ENCODE measurements around the gene HIRA.

HIRA gene

GRCh38 chr22:19378344-19378674 is 53.2 kb downstream of the HIRA start:
- no peak for TF ChIP-seq CTCF (IDR thresholded peaks at IDR 0.05; ENCODE audit: low read depth, low read length)
- in situ Hi-C loops (cut with HindIII; ENCODE audit: low sequenced_read_pairs): no loop called here
- H3K4me3 ChIP-seq (ENCODE audit: low read depth, low read length): no peak overlapping the region
- DNase-seq (ENCODE audit: low read depth, low spot score): no peak

GRCh38 chr22:19377565-19378343 is 53.8 kb downstream of the HIRA start:
- no peak for DNase-seq (ENCODE audit: low read depth, low spot score)
- TF ChIP-seq CTCF (IDR thresholded peaks at IDR 0.05; ENCODE audit: low read depth, low read length): no peak
- H3K4me3 ChIP-seq (ENCODE audit: low read depth, low read length): no peak overlapping the region
- in situ Hi-C loops (cut with HindIII; ENCODE audit: low sequenced_read_pairs): no loop called here

GRCh38 chr22:19376971-19377370 is 54.6 kb downstream of the HIRA start:
- in situ Hi-C loops (cut with HindIII; ENCODE audit: low sequenced_read_pairs): no loop called here
- no peak for TF ChIP-seq CTCF (IDR thresholded peaks at IDR 0.05; ENCODE audit: low read depth, low read length)
- no peak for DNase-seq (ENCODE audit: low read depth, low spot score)
- H3K4me3 ChIP-seq (ENCODE audit: low read depth, low read length): no peak overlapping the region

GRCh38 chr22:19376247-19376646 is 55.3 kb downstream of the HIRA start:
- no peak for TF ChIP-seq CTCF (IDR thresholded peaks at IDR 0.05; ENCODE audit: low read depth, low read length)
- in situ Hi-C loops (cut with HindIII; ENCODE audit: low sequenced_read_pairs): no loop called here
- DNase-seq (ENCODE audit: low read depth, low spot score): no peak
- H3K4me3 ChIP-seq (ENCODE audit: low read depth, low read length): no peak overlapping the region

- TF ChIP-seq CTCF (IDR thresholded peaks at IDR 0.05; ENCODE audit: low read depth, low read length): no peak
- DNase-seq (ENCODE audit: low read depth, low spot score): no peak
- in situ Hi-C loops (cut with HindIII; ENCODE audit: low sequenced_read_pairs): no loop called here
- no peak overlapping the region for H3K4me3 ChIP-seq (ENCODE audit: low read depth, low read length)
These were observed 56.1 kb downstream of the HIRA start for GRCh38 chr22:19375435-19375834.

- H3K4me3 ChIP-seq (ENCODE audit: low read depth, low read length): no peak overlapping the region
- no peak for DNase-seq (ENCODE audit: low read depth, low spot score)
- in situ Hi-C loops (cut with HindIII; ENCODE audit: low sequenced_read_pairs): no loop called here
- TF ChIP-seq CTCF (IDR thresholded peaks at IDR 0.05; ENCODE audit: low read depth, low read length): no peak
These were observed 57.1 kb downstream of the HIRA start for GRCh38 chr22:19374410-19374809.

All from astrocyte of the spinal cord (primary cell).